NCI-H2107 treated with DMSO at 0.1 percent for 48 hours (cell line): Measurements from ENCODE around the gene KLK5.
"Not testable (repeated sequence)": the region's sequence is repeated elsewhere in the genome, so short reads cannot be mapped to it uniquely, and the experiment has no call there.

Experiments
- DNase-seq: peaks from one replicate; lab custom pipeline; 2025; ENCODE audit not compliant: unreplicated experiment; lab: John Stamatoyannopoulos, UW

The KLK5 gene

DNA sequence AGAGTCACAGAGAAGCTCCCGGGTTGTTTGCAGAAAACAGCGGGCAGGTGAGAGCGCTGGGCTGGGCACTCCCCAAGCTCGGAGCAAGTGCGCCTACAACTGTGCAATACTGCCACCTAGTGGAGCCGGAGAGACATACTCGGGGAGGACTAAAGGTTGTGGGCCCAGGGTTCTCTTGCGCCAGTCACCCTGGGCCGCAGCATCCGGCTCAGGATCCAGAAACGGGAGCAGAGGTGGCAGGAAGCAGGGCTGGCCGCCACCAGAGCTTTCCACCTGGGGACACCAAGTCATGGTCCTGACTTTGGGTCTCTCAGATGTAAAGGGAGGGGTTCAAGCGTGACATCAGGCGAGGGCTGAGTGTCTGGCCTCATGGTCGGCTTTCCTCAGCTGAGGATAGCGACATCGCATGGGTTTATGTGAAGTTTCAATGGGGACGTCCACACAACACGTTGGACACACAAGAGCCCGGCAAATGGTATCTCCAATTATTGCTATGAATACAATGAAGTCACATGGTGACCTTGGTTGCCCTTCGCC, 30.5 kb downstream of the KLK5 start:
- peak; percentile 90 for DNase-seq

GRCh38 chr19:50921426-50922316, 31.2 kb downstream of the KLK5 start:
- no peak for DNase-seq

- no peak for DNase-seq
Measured at GRCh38 chr19:50916069-50916468, 36.8 kb downstream of the KLK5 start.

- DNase-seq, result no peak
Measured at GRCh38 chr19:50912727-50913716, 39.8 kb downstream of the KLK5 start.

DNA sequence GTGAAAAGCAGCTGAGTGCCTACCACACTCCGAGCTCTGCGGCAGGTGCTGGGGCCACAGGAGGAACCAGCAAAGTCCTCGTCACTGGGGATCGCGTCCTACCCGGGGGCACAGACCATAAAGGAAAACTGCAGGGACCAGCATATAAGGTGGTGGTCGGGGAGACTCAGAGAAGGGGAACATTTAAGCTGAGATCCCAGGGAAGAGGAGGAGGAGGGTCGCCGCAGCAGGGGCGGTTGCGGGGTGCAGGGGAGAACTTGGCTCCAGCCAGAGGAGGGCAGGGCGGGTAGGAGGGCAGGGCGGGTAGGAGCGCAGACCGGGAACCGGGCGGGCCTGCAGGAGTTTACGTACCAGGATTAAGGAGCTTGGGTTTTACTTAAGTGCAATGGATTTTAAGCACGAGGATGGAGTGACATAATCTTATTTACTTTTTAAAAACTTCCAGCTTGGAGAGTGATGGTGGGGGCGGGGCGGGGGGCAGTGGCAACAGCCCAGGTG, 40.7 kb downstream of the KLK5 start:
- no peak for DNase-seq

- no peak for DNase-seq
Measured at GRCh38 chr19:50911206-50912101, 41.4 kb downstream of the KLK5 start, which contains the start of gene KLK4. TSS of gene KLK4 (minus strand) at chr19:50911395. CDS start at chr19:50910738, 657 bp downstream.

- DNase-seq, result no peak
Measured at GRCh38 chr19:50910722-50911121, 42.1 kb downstream of the KLK5 start.

GRCh38 chr19:50909240-50910070, 43.4 kb downstream of the KLK5 start:
- no peak for DNase-seq

DNA sequence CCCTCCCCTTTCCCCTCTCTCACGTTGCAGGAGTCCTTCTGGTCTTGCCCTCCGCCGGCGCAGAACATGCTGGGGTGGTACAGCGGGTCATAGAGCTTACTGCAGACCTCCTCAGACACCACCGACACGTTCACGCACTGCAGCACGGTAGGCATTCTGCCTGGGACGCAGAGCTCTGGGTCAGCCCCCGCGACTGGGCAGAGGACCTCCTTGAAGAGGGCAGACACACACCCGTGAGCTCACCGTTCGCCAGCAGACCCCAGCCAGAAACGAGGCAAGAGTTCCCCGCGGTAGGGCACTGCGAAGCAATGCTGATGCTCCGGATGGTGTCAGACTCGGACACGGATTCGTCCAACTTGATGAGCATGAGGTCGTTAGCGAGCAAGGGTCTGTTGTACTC, 44.5 kb downstream of the KLK5 start:
- DNase-seq, result no peak

DNA sequence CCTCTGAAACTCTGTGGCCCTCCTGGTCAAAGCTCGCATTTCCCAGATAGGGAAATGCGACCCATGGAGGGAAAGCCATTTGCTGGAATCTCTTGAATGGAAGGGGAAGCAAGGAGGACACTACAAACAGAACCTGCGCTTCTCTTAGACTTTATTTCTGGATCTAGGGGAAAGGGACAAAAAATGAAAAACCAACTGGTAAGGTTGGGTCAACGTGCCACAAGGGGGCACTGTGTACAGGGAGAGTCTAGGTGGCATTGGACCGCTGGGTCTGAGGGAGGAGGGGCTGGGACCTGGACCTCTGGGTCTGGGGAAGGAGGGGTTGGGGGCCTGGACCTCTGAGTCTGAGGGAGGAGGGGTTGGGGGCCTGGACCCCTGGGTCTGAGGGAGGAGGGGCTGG, 46.6 kb downstream of the KLK5 start:
- no peak for DNase-seq

DNA sequence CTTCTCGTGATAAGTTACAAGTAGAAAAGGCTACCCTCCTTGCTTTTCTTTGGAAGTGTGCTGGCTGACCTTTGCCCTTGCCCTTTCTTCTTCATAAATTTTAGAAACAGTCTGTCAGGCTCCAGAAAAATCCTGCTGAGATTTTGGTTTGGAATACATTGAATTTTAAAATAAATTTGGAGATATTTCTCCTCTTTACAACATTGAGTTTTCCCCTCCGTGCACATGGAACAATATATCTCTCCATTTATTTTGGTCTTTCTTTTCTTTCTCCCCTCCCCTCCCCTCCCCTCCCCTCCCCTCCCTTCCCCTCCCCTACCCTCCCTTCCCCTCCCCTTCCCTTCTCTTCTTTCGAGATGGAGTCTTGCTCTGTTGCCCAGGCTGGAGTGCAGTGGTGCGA, 50.2 kb downstream of the KLK5 start:
- no peak for DNase-seq

DNA sequence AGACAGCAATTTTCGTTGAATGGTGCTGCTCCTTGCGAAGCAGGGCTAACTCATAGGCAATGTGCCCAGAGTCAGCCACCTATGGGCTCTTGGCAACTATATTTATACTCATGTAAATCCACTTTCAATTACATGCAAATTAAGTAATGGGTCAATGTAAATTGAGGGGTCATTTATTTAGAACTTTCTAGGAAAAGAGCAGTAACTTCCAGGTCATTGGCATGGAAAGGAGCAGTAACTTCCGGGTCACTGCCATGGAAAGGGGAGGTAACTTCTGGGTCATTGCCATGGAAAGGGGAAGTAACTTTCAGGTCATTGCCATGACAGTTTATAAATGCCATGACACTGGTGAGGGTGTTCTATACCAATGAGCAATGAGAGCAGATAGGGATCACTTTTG, 53.3 kb downstream of the KLK5 start:
- DNase-seq, result no peak

- DNase-seq, result no peak
Measured at GRCh38 chr19:50898018-50898417, 54.8 kb downstream of the KLK5 start.

DNA sequence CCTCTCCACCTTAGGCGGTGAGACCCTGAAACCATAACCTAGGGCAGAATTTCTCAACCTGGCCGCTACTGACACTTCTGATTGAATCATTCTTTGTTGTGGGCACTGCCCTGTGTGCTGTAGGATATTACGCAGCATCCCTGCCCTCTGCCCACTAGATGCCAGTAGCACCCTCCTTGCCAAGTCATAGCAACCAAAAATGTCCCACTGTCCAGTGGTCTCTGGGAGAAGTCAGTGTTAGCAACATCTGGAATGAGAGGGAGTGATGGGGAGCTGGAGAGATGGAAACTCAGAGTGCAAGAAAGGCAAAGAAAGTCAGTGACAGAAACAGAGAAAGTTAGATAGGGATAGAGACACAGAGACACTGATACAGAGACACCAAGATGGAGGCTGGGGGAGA, 55.2 kb downstream of the KLK5 start:
- no peak for DNase-seq

- DNase-seq, result no peak
Measured at GRCh38 chr19:50897191-50897607, 55.6 kb downstream of the KLK5 start.

DNA sequence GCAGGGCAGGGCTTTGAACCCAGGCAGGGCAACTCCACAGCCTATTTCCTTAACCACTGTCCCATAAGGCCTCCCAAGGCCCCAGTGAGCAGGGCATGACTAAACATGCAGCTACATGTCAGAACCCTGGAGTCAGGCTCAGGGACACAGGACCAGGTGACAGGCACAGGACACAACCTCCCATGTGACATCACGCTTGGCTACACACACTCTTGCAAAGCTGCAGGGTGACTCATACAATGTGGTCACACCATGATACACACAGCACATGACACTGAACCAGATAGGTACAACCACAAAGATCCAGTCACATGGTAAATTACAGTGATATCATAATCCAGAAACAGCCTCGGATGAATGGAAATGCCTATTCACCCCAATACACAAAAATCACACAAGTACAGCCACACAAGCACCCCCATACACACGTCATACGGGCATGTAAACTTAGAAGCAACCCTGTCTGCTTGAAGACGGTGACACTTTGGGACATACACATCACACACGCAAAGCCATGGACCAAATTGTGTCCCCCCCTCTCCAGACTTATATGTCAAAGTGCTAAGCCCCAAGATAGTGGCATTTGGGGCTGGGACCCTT, 56.1 kb downstream of the KLK5 start:
- DNase-seq, result peak; percentile 50

- DNase-seq, result not testable (repeated sequence)
Measured at GRCh38 chr19:50896089-50896590, 56.7 kb downstream of the KLK5 start.

DNA sequence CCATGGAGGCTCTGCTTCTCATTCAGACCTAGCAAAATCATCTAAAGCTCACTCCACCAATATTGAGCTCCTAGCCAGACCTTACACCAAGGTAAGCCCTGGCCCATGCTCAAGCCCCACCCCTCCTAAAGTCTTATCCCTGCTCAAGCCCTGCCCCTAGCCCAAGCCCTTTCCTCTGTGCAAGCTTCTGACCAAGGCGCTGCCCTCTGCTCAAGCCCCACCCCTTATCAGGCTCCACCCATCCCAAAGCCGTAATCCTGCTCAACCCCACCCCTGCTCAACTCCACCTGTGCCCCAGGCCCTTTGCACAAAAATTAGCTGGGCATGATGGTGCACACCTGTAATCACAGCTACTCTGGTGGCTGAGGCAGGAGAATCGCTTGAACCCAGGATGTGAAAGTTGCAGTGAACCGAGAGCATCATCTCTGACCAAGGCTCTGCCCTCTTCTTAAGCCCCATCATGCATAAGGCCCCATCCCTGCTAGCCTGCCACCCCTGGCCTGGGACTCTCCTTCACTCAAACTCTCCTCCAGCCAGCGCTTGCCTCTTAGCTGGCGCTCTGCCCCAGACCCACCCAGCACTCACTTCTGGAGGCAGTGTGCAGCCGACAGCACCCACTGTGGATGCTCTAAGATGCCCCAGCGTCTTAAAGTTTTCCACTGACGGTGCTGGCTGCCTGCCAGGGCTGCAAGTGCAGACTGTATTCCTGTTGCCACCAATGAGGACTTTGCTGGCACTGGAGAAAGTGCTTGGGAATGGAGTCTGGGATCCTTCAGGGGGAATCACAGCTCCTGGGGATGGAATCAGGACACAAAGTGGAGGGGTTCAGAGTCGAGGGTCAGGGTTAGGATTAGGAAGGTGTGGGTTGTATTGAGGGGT, 58.1 kb downstream of the KLK5 start:
- DNase-seq, result no peak
